22Rv1 (cell line): ENCODE data around the gene CFAP45.

Experiments used
- H3K27ac ChIP-seq: fragments of 450-650 bp; 2 replicates; pipeline ENCODE4 v1.5.1; 2017
- CTCF ChIP-seq: fragments of 450-650 bp; IDR thresholded peaks from 2 replicates; pipeline ENCODE4 v1.5.1; 2017; ENCODE audit warnings: mild to moderate bottlenecking
- ZFX ChIP-seq: fragments of 450-650 bp; IDR thresholded peaks from 2 replicates; pipeline ENCODE4 v1.6.1; 2017; ENCODE audit warnings: antibody characterized with exemption, borderline replicate concordance

CFAP45 gene

GRCh38 chr1:159866905-159867663 is 32.9 kb downstream of the CFAP45 start:
- peak overlapping the region; percentile 32 for H3K27ac ChIP-seq
- TF ChIP-seq ZFX: no peak
- TF ChIP-seq CTCF: no peak

GRCh38 chr1:159866066-159866465 is 33.9 kb downstream of the CFAP45 start:
- TF ChIP-seq CTCF: no peak
- no peak for TF ChIP-seq ZFX
- H3K27ac ChIP-seq: no peak overlapping the region

GRCh38 chr1:159864262-159864661 is 35.7 kb downstream of the CFAP45 start:
- no peak overlapping the region for H3K27ac ChIP-seq
- TF ChIP-seq CTCF: no peak
- no peak for TF ChIP-seq ZFX

GRCh38 chr1:159862557-159862956 is 37.4 kb downstream of the CFAP45 start, which contains the start of gene VSIG8:
VSIG8 (minus strand) TSS chr1:159862657; CDS start chr1:159862521, 136 bp downstream.
- no peak for TF ChIP-seq CTCF
- TF ChIP-seq ZFX: no peak
- H3K27ac ChIP-seq: no peak within 1 kb of the TSS

GRCh38 chr1:159862031-159862430 is 37.9 kb downstream of the CFAP45 start:
- H3K27ac ChIP-seq: no peak overlapping the region
- TF ChIP-seq CTCF: no peak
- TF ChIP-seq ZFX: no peak

- TF ChIP-seq ZFX (no peak), CTCF (no peak)
- H3K27ac ChIP-seq: no peak overlapping the region
Measured at GRCh38 chr1:159861218-159861617, 38.7 kb downstream of the CFAP45 start.

GRCh38 chr1:159860456-159860855 is 39.5 kb downstream of the CFAP45 start:
- H3K27ac ChIP-seq: no peak overlapping the region
- TF ChIP-seq ZFX: no peak
- TF ChIP-seq CTCF: no peak
